GM18868 (cell line): ENCODE measurements around the gene HLCS.

Source experiments
- ATAC-seq: cut with Tn5 transposase; IDR thresholded peaks from one replicate; pipeline ENCODE4 v1.9.1; 2021; ENCODE audit warnings: mild to moderate bottlenecking, moderate library complexity; ENCODE audit not compliant: unreplicated experiment

Gene HLCS

GRCh38 chr21:36915696-36916245, 50.7 kb downstream of the HLCS start:
- no peak for ATAC-seq

DNA sequence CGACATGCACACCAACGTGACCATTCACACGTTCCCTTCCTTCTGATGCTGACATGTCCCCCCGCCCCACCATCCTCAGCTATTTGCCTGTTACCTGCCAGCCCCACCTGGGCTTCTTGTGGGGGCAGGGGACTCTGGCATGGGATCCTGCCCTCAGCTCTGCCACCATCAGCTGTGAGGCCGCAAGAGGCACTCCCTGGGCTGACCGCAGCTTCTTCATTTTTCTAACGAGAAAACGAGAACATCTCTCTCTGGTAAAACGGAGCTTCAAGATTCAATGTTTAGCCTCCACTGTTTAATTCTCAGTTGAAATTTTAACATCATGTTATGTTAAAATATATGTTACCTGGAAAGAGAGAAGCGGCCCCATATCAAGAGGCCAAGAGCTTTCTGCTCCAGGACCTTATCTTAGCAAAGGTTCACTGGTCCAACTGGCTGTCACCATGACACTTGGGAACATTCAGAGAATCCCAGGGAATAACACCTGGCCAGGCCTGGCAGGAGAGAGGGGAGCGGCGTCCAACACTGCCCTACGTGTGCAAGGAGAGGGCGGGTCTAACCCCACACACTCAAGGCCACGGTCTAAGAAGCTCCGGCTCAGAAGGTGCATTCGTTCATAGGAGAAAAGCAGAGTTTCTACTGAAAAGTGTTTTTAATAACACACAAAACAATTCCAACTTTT, 51.3 kb downstream of the HLCS start:
- no peak for ATAC-seq

DNA sequence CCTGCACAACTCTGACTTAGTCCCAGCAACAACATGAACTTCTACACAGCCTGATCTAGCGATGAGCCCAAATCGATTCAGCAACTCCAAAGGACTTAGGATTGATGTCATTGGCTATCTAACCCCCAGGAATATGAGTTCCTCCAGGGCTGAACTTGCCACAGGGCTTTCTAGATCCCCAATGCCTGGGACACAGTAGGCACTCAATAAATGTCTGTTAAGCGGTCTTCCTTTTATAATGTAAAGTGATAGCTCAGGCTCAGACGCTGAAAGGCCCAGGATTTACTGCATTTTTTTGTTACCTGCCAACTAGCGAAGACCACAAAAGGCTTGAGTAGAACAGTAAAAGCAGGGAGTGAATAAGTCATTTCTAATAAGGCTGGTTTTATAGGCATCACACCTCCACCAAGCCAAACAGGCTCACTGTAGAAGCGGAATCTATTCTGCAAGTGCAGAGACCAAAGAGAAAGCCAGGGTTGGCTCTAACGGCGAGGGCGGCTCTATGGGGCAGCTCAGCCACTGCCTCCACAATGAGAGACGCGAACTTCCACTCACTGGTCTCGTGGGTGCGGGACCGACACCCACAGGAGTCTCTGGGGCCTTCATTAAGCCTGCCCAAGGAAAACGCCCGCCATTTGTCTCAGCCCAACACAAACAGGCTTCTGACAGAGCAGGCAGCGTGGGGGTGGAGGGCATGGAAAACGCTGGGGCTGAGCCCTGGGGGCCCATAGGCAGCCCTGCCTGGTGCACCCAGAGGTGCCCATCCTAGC, 52.0 kb downstream of the HLCS start:
- ATAC-seq: no peak

GRCh38 chr21:36913247-36914169, 53.0 kb downstream of the HLCS start:
- ATAC-seq: no peak

DNA sequence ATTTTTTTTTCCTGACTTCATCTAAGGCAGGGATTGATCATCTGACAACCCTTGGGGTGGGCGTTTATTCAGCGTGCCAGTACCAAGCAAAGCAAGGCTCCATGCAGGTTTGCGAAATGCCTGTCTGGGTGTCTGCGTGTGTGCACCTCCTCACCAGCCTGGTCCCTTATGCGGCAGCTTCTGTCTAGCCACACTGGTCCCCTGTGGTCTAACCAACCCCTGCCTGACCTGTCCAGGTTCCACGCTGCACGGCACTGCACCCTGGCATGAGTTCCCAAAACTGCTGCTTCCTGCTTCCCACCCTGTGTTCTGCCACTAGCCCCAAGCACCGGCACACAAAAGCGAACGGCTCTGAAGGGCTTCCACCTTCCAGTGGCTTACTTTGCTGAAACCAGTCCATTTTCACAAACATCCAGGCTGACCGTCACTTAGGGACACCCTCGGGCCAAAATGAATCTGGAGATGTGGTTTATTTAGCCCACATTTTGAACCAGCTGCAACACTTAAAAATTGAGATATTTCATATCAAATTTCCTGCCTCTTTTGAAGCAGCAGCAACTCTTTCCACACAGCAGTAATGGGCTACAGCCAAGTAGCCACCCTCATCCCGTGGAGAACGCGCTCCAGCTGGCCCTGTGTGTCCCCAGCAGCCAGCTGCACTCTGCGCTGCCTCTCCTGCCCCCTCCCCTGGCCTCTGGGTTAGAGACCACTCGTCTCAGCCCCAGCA, 55.7 kb downstream of the HLCS start:
- ATAC-seq: no peak

DNA sequence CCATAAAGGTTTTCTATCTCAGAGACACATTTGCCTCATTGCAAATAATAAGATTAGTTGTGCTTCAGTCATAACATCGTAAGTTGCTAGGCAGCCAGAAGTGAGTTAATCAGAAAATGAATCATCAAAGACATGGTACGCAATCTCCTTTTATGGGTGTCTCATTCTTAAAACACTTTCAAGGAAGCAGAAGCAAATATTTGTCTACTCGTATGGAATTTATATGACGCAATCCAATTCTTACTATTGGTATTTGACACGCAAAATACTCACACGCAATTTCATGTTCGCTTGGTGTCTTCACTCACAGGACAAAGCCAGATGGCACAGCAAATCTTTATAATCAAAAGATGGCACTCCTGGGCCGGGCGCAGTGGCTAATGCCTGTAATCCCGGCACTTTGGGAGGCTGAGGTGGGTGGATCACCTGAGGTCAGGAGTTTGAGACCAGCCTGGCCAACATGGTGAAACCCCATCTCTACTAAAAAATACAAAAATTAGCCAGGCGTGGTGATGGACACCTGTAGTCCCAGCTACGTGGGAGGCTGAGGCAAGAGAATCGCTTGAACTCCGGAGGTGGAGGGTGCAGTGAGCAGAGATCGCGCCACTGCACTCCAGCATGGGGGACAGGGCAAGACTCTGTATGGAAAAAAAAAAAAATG, 56.4 kb downstream of the HLCS start:
- ATAC-seq: no peak

GRCh38 chr21:36909423-36909822, 57.0 kb downstream of the HLCS start:
- no peak for ATAC-seq

- no peak for ATAC-seq
Observed at GRCh38 chr21:36908260-36908908, 58.1 kb downstream of the HLCS start.

DNA sequence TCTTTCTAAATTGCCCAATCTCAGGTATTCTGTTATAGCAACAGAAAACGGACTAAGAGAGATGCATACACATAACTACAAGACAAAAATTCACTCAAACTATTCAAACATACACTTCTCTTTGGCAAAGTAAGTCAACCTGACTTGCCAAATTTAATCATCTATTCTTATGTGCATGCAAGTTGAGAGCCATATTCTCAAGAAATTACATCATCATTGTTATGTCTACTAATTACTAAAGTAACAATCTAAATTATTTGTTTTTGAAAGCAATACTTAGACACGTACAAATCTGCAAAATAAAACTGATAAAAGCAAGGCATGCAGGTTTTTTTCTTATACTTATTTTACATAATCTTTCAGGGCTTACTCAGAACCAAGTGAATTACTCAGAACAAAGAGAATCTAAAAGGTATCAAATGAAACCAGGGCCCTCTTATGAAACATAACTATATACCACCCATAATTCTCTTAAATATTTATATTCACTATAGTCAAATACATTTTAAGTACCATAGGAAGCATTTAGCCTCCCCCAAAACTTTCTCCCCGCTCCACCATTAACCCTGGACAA, 62.3 kb downstream of the HLCS start:
- no peak for ATAC-seq

DNA sequence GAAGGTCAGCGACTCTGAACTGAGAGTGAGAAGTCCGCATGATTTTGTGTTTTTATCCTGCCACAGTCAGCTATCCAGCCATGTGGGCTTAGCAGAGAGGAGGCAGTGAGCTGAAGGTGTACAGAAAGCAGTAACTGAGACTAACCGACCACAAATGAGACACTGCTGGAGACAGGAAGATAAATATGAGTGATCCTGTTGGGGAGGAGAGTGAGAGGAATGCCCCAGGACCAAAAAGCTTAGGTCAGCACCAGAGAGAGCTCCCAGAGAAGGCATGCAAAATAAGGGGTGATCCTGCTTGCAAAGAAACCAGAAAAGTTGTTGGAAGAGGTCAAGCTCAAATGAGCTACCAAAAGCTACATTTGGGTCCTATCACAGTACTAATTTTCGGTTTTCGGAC, 63.7 kb downstream of the HLCS start:
- no peak for ATAC-seq

GRCh38 chr21:36902331-36902730, 64.1 kb downstream of the HLCS start:
- no peak for ATAC-seq

GRCh38 chr21:36901575-36901974, 64.9 kb downstream of the HLCS start:
- no peak for ATAC-seq

- ATAC-seq: no peak
Observed at GRCh38 chr21:36893581-36893980, 72.9 kb downstream of the HLCS start.

DNA sequence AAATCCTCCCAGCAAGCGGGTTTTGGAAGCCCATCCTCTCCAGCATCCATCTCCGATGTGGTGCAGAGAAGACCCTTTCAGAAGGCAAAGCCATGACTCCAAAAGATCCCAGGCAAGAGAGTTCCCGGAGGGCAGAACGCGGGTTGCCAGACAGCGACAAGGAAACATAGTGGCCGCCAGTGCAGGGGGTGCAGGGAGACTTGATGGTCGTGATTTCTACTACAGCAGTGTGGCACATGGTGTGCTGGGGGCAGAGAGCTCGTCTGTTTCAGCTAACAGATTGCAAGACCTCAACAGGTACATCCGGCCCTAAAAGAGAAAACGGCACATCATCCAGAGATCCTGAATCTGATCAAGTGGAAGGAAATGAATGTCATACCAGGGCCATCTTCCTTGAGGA, 74.3 kb downstream of the HLCS start:
- no peak for ATAC-seq

GRCh38 chr21:36891692-36892091, 74.8 kb downstream of the HLCS start:
- no peak for ATAC-seq

DNA sequence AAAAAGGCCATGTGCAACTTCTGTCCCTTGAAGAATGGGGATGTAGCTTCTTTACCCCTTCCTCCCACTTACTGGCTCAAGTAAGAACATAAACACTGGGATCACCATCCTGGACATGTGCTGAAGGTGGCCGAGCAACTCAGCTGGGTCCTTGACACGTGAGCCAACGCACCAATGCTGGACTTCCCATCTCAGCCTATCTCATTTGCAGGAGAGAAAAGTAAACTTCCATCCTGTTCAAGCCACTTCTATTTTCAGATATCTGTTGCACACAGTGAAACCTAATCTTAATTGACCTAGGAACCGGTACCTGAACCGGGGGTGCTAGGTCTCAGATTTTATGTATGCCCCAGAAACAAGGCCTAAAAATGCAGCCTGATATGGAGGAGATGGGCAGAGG, 75.3 kb downstream of the HLCS start:
- ATAC-seq: no peak

- no peak for ATAC-seq
Observed at GRCh38 chr21:36890086-36890485, 76.4 kb downstream of the HLCS start.

DNA sequence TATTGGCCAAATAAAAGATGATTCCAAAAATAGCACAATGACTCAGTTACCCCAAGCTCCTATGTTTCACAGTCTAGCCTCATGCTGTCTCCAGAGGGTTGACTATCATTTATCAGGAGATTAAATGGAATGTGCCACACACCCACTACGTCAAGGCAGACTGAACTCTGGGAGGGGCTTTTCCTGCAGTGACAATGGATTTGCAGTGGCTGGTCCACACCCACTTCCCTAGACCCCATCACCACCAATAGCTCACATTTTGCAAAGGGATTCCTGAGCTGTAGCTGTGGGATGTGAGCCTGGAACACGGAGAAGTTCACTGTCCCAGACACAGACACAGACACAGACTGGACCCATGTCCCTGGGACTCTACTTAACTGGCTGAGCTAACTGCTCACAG, 77.1 kb downstream of the HLCS start:
- no peak for ATAC-seq

- ATAC-seq: no peak
Observed at GRCh38 chr21:36888466-36888865, 78.0 kb downstream of the HLCS start.
